ENCODE results near the gene C1GALT1C1.
"Not testable (repeated sequence)": the region's sequence is repeated elsewhere in the genome, so short reads cannot be mapped to it uniquely, and the experiment has no call there.

C1GALT1C1 gene

GRCh38 chrX:120629667-120630537 lies at the start of gene C1GALT1C1:
C1GALT1C1 (minus strand) TSS chrX:120630054; CDS start chrX:120627166, 2,888 bp downstream.
- DNase-seq = peak; percentile 98

- DNase-seq = no peak
Observed at GRCh38 chrX:120677004-120677652, 47.3 kb upstream of the C1GALT1C1 start.

- no peak for DNase-seq
Observed at GRCh38 chrX:120672841-120673530, 43.1 kb upstream of the C1GALT1C1 start.

- DNase-seq = no peak
Observed at GRCh38 chrX:120672389-120672788, 42.5 kb upstream of the C1GALT1C1 start.

GRCh38 chrX:120671963-120672362 lies 42.1 kb upstream of the C1GALT1C1 start:
- DNase-seq = no peak

GRCh38 chrX:120668357-120668756 lies 38.5 kb upstream of the C1GALT1C1 start:
- DNase-seq = no peak

- not testable (repeated sequence) for DNase-seq
Observed at GRCh38 chrX:120664535-120664934, 34.7 kb upstream of the C1GALT1C1 start.

GRCh38 chrX:120664081-120664480 lies 34.2 kb upstream of the C1GALT1C1 start:
- peak; percentile 3 for DNase-seq

- DNase-seq = no peak
Observed at GRCh38 chrX:120662662-120663061, 32.8 kb upstream of the C1GALT1C1 start.

- DNase-seq = no peak
Observed at GRCh38 chrX:120660637-120661036, 30.8 kb upstream of the C1GALT1C1 start.

- DNase-seq = peak; percentile 30
Observed at GRCh38 chrX:120653000-120653399, 23.1 kb upstream of the C1GALT1C1 start.

GRCh38 chrX:120652256-120652655 lies 22.4 kb upstream of the C1GALT1C1 start:
- not testable (repeated sequence) for DNase-seq

- DNase-seq = no peak
Observed at GRCh38 chrX:120647127-120647526, 17.3 kb upstream of the C1GALT1C1 start.

- no peak for DNase-seq
Observed at GRCh38 chrX:120642871-120643270, 13.0 kb upstream of the C1GALT1C1 start.

- DNase-seq = no peak
Observed at GRCh38 chrX:120638619-120639018, 8.8 kb upstream of the C1GALT1C1 start.

- no peak for DNase-seq
Observed at GRCh38 chrX:120625371-120625770, 4.5 kb downstream of the C1GALT1C1 start.

- no peak for DNase-seq
Observed at GRCh38 chrX:120617996-120618630, 11.7 kb downstream of the C1GALT1C1 start.

- no peak for DNase-seq
Observed at GRCh38 chrX:120614816-120615215, 15.0 kb downstream of the C1GALT1C1 start.

GRCh38 chrX:120612086-120612485 lies 17.8 kb downstream of the C1GALT1C1 start:
- DNase-seq = no peak

GRCh38 chrX:120604361-120604782 lies 25.5 kb downstream of the C1GALT1C1 start:
- peak; percentile 48 for DNase-seq

GRCh38 chrX:120603707-120604360 lies 26.0 kb downstream of the C1GALT1C1 start, which contains the start of gene MCTS1:
MCTS1 (plus strand) TSS chrX:120604101; CDS start chrX:120604237, 136 bp downstream.
- DNase-seq = peak; percentile 96

GRCh38 chrX:120585702-120586101 lies 44.2 kb downstream of the C1GALT1C1 start:
- no peak for DNase-seq

All from NCI-H1436 (cell line).